Calu3 (cell line): ENCODE data around the gene SAMD9L. TPM values are rescaled to one million over a fixed set of nuclear protein-coding genes. Genes with fewer than 3 reads are reported as not detected.

Experiments used
- BruUV-seq: library from RNA; stranded (reverse); fragments of 400-500 nt; replicated peaks from 2 replicates; lab custom pipeline; 2021; lab: Mats Ljungman, UMichigan
- CTCF ChIA-PET: fragments of 300-600 bp; sonication (Branson Sonifier 250); formaldehyde crosslinking; loops from one replicate; lab custom pipeline; 2022; ENCODE audit warnings: antibody characterized with exemption; lab: Charles Lee
- DNase-seq: peaks from one replicate; pipeline ENCODE4 v3.0.0; 2022
- H3K27ac Mint-ChIP-seq: one replicate; pipeline ENCODE4 v1.8.0; 2022; ENCODE audit warnings: mixed read lengths; ENCODE audit not compliant: unreplicated experiment
- H3K27me3 Mint-ChIP-seq: one replicate; pipeline ENCODE4 v1.8.0; 2022; ENCODE audit warnings: mixed read lengths; ENCODE audit not compliant: unreplicated experiment
- H3K36me3 Mint-ChIP-seq: one replicate; pipeline ENCODE4 v1.8.0; 2022; ENCODE audit warnings: mild to moderate bottlenecking, moderate library complexity, mixed read lengths; ENCODE audit not compliant: insufficient read depth, unreplicated experiment
- H3K4me1 Mint-ChIP-seq: one replicate; pipeline ENCODE4 v1.8.0; 2022; ENCODE audit warnings: mild to moderate bottlenecking, low read depth, mixed read lengths; ENCODE audit not compliant: unreplicated experiment
- H3K4me3 Mint-ChIP-seq: one replicate; pipeline ENCODE4 v1.8.0; 2022; ENCODE audit warnings: mild to moderate bottlenecking, low read depth, moderate library complexity, mixed read lengths; ENCODE audit not compliant: unreplicated experiment
- H3K9me3 Mint-ChIP-seq: one replicate; pipeline ENCODE4 v1.8.0; 2022; ENCODE audit warnings: low read depth, mixed read lengths; ENCODE audit not compliant: unreplicated experiment
- CTCF ChIP-seq: fragments of 200-600 bp; IDR thresholded peaks from one replicate; pipeline ENCODE4 v1.8.0; 2022; ENCODE audit warnings: antibody characterized with exemption; ENCODE audit not compliant: unreplicated experiment
- intact Hi-C: fragments of 100-400 bp; cut with micrococcal nuclease; formaldehyde crosslinking; loops from one replicate; pipeline ENCODE4 v1.10.0; 2022; ENCODE audit not compliant: unreplicated experiment
- total RNA-seq: library from RNA; stranded (reverse); gene quantifications from 2 replicates; pipeline ENCODE4 v1.2.3, GENCODE V29; 2022

SAMD9L gene
- total RNA-seq, 1 experiment from 2014 or later: 25.9 TPM

GRCh38 chr7:93156884-93157283 is 8.7 kb upstream of the SAMD9L start:
- intact Hi-C loops: no loop called here

GRCh38 chr7:93150200-93150835 is 2.1 kb upstream of the SAMD9L start:
- Mint-ChIP-seq H3K4me3 (peak overlapping the region; percentile 29), H3K27me3 (no peaks in the 10 kb centered on the region), H3K27ac (peak overlapping the region; percentile 64), H3K4me1 (peaks cover 48% of the 10 kb centered on the region), H3K36me3 (no peaks in the 10 kb centered on the region), H3K9me3 (peaks cover 3% of the 10 kb centered on the region)
- CTCF ChIA-PET: interaction anchor here (0.6 kb wide), 1 partner anchor 33 kb away, joined by 3 read pairs; the partner anchor contains the start of gene SAMD9
- no TSS peak for BruUV-seq
- intact Hi-C loops: no loop called here
- no peak for TF ChIP-seq CTCF
- no peak for DNase-seq

More at GRCh38 chr7:93156884-93157283, 8.7 kb upstream of the SAMD9L start:
- no peak overlapping the region for H3K27ac Mint-ChIP-seq
- CTCF ChIA-PET: no interaction called here
- H3K27me3 Mint-ChIP-seq: no peaks in the 10 kb centered on the region
- DNase-seq: no peak
- H3K4me1 Mint-ChIP-seq: peaks cover 20% of the 10 kb centered on the region
- TF ChIP-seq CTCF: no peak
- H3K9me3 Mint-ChIP-seq: peaks cover 10% of the 10 kb centered on the region
- H3K36me3 Mint-ChIP-seq: no peaks in the 10 kb centered on the region
- no TSS peak for BruUV-seq
- H3K4me3 Mint-ChIP-seq: no peak overlapping the region

GRCh38 chr7:93148727-93149126 is 542 bp upstream of the SAMD9L start:
- DNase-seq: no peak
- peaks cover 3% of the 10 kb centered on the region for H3K9me3 Mint-ChIP-seq
- no TSS peak for BruUV-seq
- H3K4me3 Mint-ChIP-seq: no peak overlapping the region
- no peak for TF ChIP-seq CTCF
- CTCF ChIA-PET: no interaction called here
- intact Hi-C loops: no loop called here
- H3K36me3 Mint-ChIP-seq: no peaks in the 10 kb centered on the region
- no peaks in the 10 kb centered on the region for H3K27me3 Mint-ChIP-seq
- H3K27ac Mint-ChIP-seq: peak overlapping the region; percentile 70
- peaks cover 48% of the 10 kb centered on the region for H3K4me1 Mint-ChIP-seq

- BruUV-seq: no TSS peak
- no peaks in the 10 kb centered on the region for H3K27me3 Mint-ChIP-seq
- intact Hi-C loops: loop anchor here (2.0 kb wide), 1 partner anchor 29 kb away; no protein-coding TSS in a partner anchor
- CTCF ChIA-PET: interaction anchor here (2.0 kb wide), 1 partner anchor 30 kb away, joined by 8 read pairs; the partner anchor contains the start of gene SAMD9
- no peaks in the 10 kb centered on the region for H3K36me3 Mint-ChIP-seq
- peak overlapping the region; percentile 55 for H3K4me3 Mint-ChIP-seq
- H3K4me1 Mint-ChIP-seq: peaks cover 48% of the 10 kb centered on the region
- DNase-seq: peak; percentile 41
- H3K9me3 Mint-ChIP-seq: peaks cover 3% of the 10 kb centered on the region
- peak overlapping the region; percentile 70 for H3K27ac Mint-ChIP-seq
- TF ChIP-seq CTCF: no peak
Measured at GRCh38 chr7:93147363-93147762, 822 bp downstream of the SAMD9L start.
